Transverse colon (tissue), 4 donors: ENCODE results near the gene TAS2R13. TPM values are rescaled to one million over a fixed set of nuclear protein-coding genes. Genes with fewer than 3 reads are reported as not detected.

Experiments
- DNase-seq: peaks from one replicate; pipeline ENCODE4 v3.0.0-alpha.2; 2019
- H3K27ac ChIP-seq, 4 donors: fragments of 200-600 bp; sonication (generic); 2 replicates each; pipeline ENCODE4 v1.5.1; 2016 to 2018; ENCODE audit warnings: inconsistent platforms in 4 of 4
- H3K27me3 ChIP-seq: fragments of 200-600 bp; sonication (generic); 2 replicates; pipeline ENCODE4 v1.5.1; 2017; ENCODE audit warnings: inconsistent platforms
- H3K36me3 ChIP-seq, 4 donors: fragments of 200-600 bp; sonication (generic); 2 replicates each; pipeline ENCODE4 v1.5.1; 2017 to 2019; ENCODE audit warnings: inconsistent platforms in 4 of 4
- H3K4me1 ChIP-seq, 4 donors: fragments of 200-600 bp; sonication (generic); 2 replicates each; pipeline ENCODE4 v1.5.1; 2017 to 2020; ENCODE audit warnings: inconsistent platforms in 4 of 4
- H3K4me3 ChIP-seq, 4 donors: fragments of 200-600 bp; sonication (generic); 1 replicate in 1 of 4; 2 replicates in 3 of 4; pipeline versions ENCODE4 v1.5.1 to v1.6.1; 2017 to 2019; ENCODE audit warnings: inconsistent platforms in 4 of 4
- H3K9me3 ChIP-seq, 2 donors: fragments of 200-600 bp; sonication (generic); 2 replicates each; pipeline ENCODE4 v1.5.1; 2017 to 2019; ENCODE audit warnings: inconsistent platforms in 2 of 2
- CTCF ChIP-seq, 5 experiments: fragments of 200-600 bp in 3 of 5; fragments of 450-650 bp in 2 of 5; sonication (generic) in 3 of 5; IDR thresholded peaks; 1 replicate in 2 of 5; 2 replicates in 3 of 5; pipeline ENCODE4 v1.5.1; 2016 to 2017; ENCODE audit warnings: antibody characterized with exemption in 5 of 5, inconsistent platforms in 3 of 5, mild to moderate bottlenecking in 2 of 5, moderate library complexity in 1 of 5
- EP300 ChIP-seq: sonication (generic); formaldehyde crosslinking; IDR thresholded peaks from one replicate; pipeline ENCODE4 v1.6.1; 2017; ENCODE audit warnings: antibody characterized with exemption, low read depth
- POLR2A ChIP-seq: fragments of 450-650 bp; IDR thresholded peaks from one replicate; pipeline ENCODE4 v1.6.1; 2016; ENCODE audit warnings: antibody characterized with exemption, mild to moderate bottlenecking, moderate library complexity
- POLR2AphosphoS5 ChIP-seq, 3 donors: sonication (generic); formaldehyde crosslinking; IDR thresholded peaks; one replicate each; pipeline ENCODE4 v1.6.1; 2016; ENCODE audit warnings: antibody characterized with exemption in 3 of 3
- WGBS, 2 donors: methylation state at CpG; one replicate each; pipeline ENCODE4 v1.1.5; 2018; ENCODE audit warnings: low coverage in 1 of 2; 5-methylcytosine and 5-hydroxymethylcytosine counted together
- in situ Hi-C, 4 donors: fragments of 200-750 bp; cut with MboI; loops; one replicate each; pipeline versions ENCODE4 v1.15.0 to v1.15.1; 2017; ENCODE audit warnings: low sequenced_read_pairs in 3 of 4, low pct_ligation_motif_present in 1 of 4, low pct_unique_long_range_greater_than_20kb in 1 of 4
- intact Hi-C: fragments of 100-400 bp; cut with DNase I; formaldehyde crosslinking; loops from one replicate; pipeline ENCODE4 v1.15.1; 2023; ENCODE audit warnings: low total_unique reads
- total RNA-seq, 4 donors: library from RNA; depleted of rRNA; stranded (reverse); fragments of >200 nt; gene quantifications; one replicate each; pipeline ENCODE4 v1.1.0, GENCODE V29; 2016

Gene TAS2R13
- total RNA-seq, 4 donors from 2014 or later: 1.5 to 6.2 TPM; not detected in 2

GRCh38 chr12:10861366-10861765, 48.0 kb downstream of the TAS2R13 start:
- 86% methylated on average over 2 of the region's 2 CpGs; no CpG with 5 or more reads in 1 of the 2 donors for WGBS, 2 donors
- no peaks in the 10 kb centered on the region for H3K27me3 ChIP-seq
- peaks cover 6 to 7% of the 10 kb centered on the region in 2 donors for H3K9me3 ChIP-seq
- H3K4me1 ChIP-seq: no peaks in the 10 kb centered on the region
- TF ChIP-seq CTCF (IDR thresholded peaks at IDR 0.05) (no peak), POLR2AphosphoS5 (IDR thresholded peaks at IDR 0.05) (no peak), EP300 (no peak), POLR2A (no peak)
- in situ Hi-C loops: no loop called here
- H3K4me3 ChIP-seq: no peak overlapping the region
- intact Hi-C loops: no loop called here
- H3K27ac ChIP-seq: no peak overlapping the region
- DNase-seq: no peak
- H3K36me3 ChIP-seq: peaks cover 0 to 4% (median 0%) of the 10 kb centered on the region in 4 donors

Other genes with a start within 250 kb of the TAS2R13 start
- gene STYK1, start 235.5 kb downstream of the TAS2R13 start, total RNA-seq: 10 to 100 TPM in 3 of 4 donors, 1 to 10 TPM in 1; 8.4 to 41.6 (median 19.2) TPM
- 100 to 1,000 TPM; 137 to 537 (median 236) TPM for gene YBX3, start 186.2 kb downstream of the TAS2R13 start, total RNA-seq
- gene TAS2R7, start 106.9 kb downstream of the TAS2R13 start, total RNA-seq: not detected
- gene TAS2R8, start 102.3 kb downstream of the TAS2R13 start, total RNA-seq: not detected
- gene TAS2R9, start 99.4 kb downstream of the TAS2R13 start, total RNA-seq: not detected
- gene TAS2R10, start 83.2 kb downstream of the TAS2R13 start, total RNA-seq: under 1 TPM in 1 of 4 donors, not detected in 3; 0.79 TPM
- 1 to 10 TPM in 2 of 4 donors, not detected in 2; 1.1 to 2.6 TPM for gene PRR4, start 60.1 kb downstream of the TAS2R13 start, total RNA-seq
- 10 to 100 TPM in 3 of 4 donors, 1 to 10 TPM in 1; 4.8 to 64.8 (median 32.2) TPM for gene PRH1, start 25.3 kb downstream of the TAS2R13 start, total RNA-seq
- gene PRH2, start 19.7 kb upstream of the TAS2R13 start, total RNA-seq: not detected
- gene TAS2R14, start 29.7 kb upstream of the TAS2R13 start, total RNA-seq: 1 to 10 TPM in 3 of 4 donors, not detected in 1; 1.5 to 5.1 (median 3.8) TPM
- 1 to 10 TPM in 3 of 4 donors, not detected in 1; 4.1 to 7.1 (median 4.9) TPM for gene TAS2R50, start 77.3 kb upstream of the TAS2R13 start, total RNA-seq
- gene TAS2R20, start 88.7 kb upstream of the TAS2R13 start, total RNA-seq: 1 to 10 TPM in 3 of 4 donors, not detected in 1; 2.6 to 6.0 (median 5.6) TPM
- gene TAS2R19, start 113.1 kb upstream of the TAS2R13 start, total RNA-seq: 1 to 10 TPM; 1.4 to 9.2 (median 5.0) TPM
- 10 to 100 TPM in 3 of 4 donors, 1 to 10 TPM in 1; 4.5 to 27.5 (median 15.0) TPM for gene TAS2R31, start 121.8 kb upstream of the TAS2R13 start, total RNA-seq
- gene TAS2R46, start 152.7 kb upstream of the TAS2R13 start, total RNA-seq: 1 to 10 TPM in 2 of 4 donors, not detected in 2; 2.4 to 3.8 TPM
- 1 to 10 TPM in 3 of 4 donors, not detected in 1; 2.5 to 5.6 (median 5.1) TPM for gene TAS2R43, start 182.8 kb upstream of the TAS2R13 start, total RNA-seq
- gene TAS2R30, start 225.1 kb upstream of the TAS2R13 start, total RNA-seq: 10 to 100 TPM in 2 of 4 donors, 1 to 10 TPM in 2; 1.4 to 23.2 (median 12.3) TPM